NCI-H2107 (cell line): ENCODE results near the gene SETD4.
"Not testable (repeated sequence)": the region's sequence is repeated elsewhere in the genome, so short reads cannot be mapped to it uniquely, and the experiment has no call there.

ENCODE experiments used
- DNase-seq: peaks from one replicate; lab custom pipeline; 2025; lab: John Stamatoyannopoulos, UW

Gene SETD4

DNA sequence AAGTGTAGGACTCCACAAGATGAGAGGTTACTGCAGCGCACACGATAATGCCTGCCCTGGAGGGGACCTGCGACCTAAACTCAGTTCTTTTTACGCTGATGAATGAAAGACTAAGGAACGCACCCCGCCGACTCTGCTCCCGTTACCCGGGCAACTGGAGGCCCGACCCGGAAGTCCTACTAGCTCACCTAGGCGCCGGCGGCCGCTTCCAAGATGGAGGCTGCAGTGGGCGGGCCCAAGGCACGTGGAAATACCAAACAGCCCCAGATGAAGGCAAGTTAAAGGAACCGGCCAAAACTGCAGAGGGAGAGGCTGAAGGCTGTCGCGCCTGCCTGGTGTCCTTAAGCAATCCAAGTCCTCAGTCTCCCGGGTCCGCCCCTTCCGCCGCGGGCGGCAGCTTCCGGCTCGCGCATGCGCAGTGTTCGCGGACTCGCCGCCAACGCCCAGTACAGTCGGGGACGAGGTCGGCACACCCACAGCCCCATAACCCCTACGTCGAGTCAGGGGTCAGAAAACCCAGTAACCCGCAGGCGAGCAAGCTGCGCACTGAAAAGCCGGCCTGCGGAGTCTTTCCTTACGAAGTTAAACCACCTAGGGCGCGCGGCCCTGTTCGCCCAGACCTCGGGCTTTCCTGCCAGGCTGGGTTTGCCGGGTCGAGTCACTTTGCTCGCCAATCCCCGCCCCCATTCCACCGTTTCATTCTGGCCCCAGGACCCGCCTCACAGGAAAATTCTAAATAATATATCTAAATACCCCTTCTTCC is at the start of gene SETD4:
TSS of gene SETD4 (minus strand) at position 368 of the 763 bp plus-strand sequence. CDS start 1,638 bp downstream, outside the sequence.
- DNase-seq = peak; percentile 61

DNA sequence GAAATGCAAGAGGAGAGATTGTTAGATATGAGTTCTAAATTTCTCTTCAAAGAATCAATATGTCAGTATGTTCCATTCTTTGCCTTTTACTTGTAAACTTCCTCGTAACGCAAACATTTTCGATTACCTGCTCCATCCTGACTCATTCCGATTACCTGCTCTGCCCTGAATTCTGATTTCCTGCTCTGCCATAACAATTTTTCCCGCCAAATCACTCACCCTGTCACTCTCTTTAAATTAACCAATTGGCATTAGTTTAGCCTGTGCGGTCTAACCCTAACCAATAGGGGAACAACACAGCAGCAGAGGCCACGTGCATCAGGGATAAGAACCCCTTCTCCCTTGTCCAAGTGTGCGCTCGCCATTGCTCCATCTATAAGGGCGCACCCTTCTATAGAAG is 49.5 kb upstream of the SETD4 start:
- no peak for DNase-seq

DNA sequence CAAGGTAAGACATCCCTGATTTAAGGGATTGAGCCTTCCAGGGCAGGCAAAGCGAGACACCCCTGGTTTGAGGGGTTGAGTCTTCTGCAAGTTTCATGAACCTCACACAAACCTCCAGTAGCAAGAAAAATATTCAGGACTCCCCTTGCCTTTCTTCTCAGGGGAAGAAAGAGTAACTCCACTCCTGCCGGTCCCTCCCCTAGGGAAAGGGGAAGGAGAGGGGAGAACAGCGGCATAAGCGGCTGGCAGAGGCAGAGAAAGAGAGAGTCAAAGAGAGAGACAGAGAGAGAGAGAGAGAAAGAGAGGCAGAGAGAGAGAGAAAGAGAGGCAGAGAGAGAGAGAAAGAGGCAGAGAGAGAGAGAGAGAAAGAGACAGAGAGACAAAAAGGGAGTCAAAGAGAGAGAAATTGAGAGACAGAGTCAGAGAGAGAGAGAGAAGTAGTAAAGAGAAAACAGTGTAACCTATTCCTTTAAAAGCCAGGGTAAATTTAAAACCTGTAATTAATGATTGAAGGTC is 45.1 kb upstream of the SETD4 start:
- DNase-seq = no peak

- DNase-seq = no peak
These were observed 44.3 kb upstream of the SETD4 start for GRCh38 chr21:36104317-36105300.

GRCh38 chr21:36103434-36103833 is 43.1 kb upstream of the SETD4 start:
- no peak for DNase-seq

GRCh38 chr21:36100971-36101641 is 40.8 kb upstream of the SETD4 start:
- no peak for DNase-seq

DNA sequence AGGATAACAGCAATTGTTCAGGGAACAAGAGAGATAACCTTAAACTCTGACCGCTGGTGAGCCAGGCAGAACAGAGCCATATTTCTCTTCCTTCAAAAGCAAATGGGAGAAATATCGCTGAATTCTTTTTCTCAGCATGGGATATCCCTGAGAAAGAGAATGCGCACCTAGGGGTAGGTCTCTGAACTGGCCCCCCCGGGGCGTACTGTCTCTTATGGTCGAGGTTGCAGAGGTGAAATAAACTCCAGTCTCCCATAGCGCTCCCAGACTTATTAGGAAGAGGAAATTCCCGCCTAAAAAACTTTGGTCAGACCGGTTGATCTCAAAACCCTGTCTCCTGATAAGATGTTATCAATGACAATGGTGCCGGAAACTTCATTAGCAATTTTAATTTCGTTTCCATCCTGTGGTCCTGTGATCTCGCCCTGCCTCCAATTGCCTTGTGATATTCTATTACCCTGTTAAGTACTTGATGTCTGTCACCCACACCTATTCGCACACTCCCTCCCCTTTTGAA is 39.4 kb upstream of the SETD4 start:
- DNase-seq = not testable (repeated sequence)

GRCh38 chr21:36099000-36099399 is 38.7 kb upstream of the SETD4 start:
- no peak for DNase-seq

GRCh38 chr21:36098182-36098532 is 37.8 kb upstream of the SETD4 start:
- DNase-seq = no peak

GRCh38 chr21:36097427-36098181 is 37.3 kb upstream of the SETD4 start:
- DNase-seq = no peak

DNA sequence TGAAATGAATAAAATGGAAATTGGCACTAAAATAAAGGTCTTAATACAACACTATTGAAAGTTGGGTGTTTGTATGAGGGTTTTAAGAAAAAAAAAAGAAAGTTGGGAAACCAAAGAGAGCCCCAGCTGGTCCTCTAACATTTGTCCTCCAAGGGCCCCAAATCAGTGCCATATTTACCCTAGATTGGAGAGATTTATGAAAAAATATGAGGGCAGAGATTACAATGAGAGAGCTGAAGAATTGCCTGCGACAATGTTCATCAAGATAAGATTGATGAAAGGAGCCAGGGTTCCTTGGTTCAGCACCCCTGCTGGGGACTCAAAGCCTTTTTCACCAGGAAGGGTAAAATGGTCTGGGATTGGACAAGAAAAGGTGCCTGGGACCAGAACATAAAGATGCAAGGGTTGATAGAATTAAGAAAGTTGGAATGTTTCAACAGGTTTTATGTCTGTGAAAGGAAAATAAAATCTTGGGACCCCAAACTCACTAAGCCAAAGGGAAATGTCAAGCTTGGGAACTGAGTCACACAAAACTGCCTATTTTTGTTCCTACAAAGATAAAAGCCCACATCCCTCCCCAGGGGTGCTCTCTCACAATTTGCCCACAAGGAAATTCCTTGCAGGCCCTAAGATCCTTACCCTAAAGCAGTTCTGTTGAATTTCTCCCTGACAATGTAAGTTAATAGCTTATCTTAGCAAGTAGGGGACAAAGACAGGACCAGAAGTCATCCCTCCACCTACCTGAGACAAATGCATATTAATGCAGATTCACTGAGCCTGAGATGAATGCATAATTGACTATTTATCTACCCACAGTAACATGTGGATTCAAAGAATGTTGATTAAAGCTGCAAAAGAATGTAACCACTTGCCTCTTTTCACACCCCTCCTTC is 36.3 kb upstream of the SETD4 start:
- DNase-seq = no peak

DNA sequence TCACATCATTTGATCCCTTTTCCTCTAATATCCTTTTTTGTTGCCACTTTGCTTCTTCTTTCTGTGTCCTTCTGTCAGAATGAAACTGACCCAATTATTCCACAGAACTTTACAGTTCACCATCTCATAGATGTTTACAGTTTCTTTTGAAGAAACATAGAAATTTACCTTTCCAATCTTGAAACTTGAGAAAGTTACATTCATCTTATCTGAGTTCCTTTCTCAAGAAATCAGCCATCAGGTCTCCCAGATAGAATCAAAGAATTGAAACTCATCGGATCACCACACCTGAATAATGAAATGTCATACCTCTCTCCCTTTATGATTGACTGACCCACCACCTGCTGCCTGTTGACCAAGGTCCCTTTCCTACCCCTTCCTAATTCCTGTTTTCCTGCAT is 33.2 kb upstream of the SETD4 start:
- no peak for DNase-seq

DNA sequence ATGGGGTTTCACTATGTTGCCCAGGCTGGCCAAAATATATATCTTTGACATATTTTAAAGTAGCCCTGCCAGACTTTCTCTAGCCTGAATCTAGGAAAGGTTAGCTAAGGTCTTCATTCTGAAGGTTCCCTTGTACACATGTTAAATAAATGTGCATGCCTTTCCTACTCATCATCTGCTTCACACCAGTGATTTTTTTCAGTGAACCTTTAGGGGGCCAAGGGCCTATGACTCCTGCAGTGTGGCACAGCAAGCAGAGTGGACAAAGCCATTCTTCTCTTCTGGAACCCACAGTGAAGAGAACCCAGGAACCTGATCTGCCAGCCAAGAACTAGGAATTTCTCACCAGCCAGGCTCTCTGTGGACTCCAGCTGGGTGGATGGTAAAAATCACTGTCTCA is 32.4 kb upstream of the SETD4 start:
- DNase-seq = no peak

DNA sequence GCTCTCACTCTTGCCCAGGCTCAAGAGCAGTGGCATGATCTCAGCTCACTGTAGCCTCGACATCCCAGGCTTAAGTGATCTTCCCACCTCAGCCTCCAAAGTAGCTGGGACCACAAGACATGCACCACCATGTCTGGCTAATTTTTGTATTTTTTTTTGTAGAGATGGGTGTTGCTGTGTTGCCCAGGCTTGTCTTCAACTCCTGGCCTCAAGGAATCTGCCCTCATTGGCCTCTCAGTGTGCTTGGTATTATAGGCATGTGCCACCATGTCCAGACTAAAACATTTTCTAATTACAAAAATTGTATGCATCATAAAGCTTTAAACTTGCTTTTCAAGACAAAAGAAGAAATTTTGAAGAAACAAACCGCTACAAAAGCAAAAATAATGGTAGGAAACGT is 29.6 kb upstream of the SETD4 start:
- DNase-seq = no peak

DNA sequence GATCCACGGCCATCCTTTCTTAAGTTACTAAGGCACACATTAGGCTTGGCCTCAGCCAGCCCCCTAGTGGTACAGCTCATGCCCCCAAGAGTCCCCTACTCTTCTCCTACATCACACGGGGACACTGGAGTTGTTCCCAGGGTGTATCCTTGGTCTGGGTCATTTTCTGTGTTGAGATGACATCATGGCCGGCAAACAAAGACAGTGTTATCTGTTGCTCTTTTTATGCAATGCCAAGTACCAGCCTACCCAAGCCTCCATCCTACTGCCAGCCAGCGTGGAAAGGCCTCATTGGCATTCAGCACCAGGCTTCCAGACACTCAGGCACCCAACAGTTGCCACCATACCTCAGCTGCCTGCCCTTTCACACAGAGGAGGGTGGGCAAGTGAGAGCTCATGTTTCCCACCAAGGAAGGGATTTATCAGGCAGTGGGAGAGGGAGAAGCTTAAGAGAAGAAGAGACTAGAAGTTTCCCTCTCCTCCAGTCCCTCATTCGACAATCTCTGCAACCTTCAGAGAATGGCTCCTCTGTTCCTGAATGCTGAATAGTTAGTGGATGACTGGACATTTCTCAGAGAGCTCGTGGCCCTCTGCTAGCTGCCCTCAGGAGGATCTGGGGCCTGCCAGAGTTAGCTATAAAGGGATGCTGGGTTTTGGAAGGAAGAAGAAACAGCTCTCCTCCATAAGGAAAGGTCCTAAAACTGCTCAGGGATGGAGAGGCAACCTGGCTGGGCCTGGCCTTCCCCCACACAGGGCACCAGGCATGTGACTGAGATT is 27.2 kb upstream of the SETD4 start:
- DNase-seq = no peak

DNA sequence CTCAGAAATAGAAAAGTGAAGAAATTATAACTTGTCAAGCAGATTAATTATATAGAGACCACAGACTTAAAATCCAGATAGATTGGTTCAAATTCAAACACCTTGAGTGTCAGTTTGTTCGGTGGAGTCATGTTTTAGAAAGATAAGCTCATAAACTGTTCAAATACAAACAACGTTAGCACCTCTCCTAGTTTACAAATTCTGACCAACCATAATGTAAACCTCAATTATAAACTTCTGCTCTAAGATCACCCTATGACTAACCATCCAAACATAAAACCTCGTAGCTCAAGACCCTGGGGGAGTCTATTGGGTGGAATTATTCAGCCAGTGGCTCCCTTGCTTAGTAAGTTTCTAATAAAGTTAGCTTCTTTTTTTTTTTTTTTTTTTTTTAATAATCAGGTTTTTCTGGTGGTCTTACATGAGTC is 21.9 kb upstream of the SETD4 start:
- no peak for DNase-seq

DNA sequence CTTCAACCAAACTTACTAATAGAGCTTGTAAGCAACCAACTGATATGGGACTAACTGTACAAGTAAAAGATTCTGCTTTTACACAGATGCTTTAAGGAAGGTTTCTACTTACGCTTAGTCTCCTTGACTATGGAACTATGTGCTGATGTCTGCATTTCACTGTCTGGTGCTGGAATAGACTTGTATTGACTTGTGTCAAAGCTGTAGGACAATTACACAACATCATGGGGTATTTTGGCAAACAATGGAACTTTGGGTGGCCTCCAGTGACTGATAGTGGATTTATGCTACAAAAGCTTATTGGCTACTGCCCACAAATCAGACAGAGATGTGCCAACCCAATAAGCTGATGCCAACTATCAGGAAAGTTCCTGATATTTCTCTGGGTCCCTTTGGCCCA is 20.1 kb upstream of the SETD4 start:
- no peak for DNase-seq

- DNase-seq = no peak
These were observed 19.3 kb upstream of the SETD4 start for GRCh38 chr21:36079671-36080070.

- DNase-seq = no peak
These were observed 18.8 kb upstream of the SETD4 start for GRCh38 chr21:36079010-36079649.
